Measurements from ENCODE around the gene PKN2.

The PKN2 gene

DNA sequence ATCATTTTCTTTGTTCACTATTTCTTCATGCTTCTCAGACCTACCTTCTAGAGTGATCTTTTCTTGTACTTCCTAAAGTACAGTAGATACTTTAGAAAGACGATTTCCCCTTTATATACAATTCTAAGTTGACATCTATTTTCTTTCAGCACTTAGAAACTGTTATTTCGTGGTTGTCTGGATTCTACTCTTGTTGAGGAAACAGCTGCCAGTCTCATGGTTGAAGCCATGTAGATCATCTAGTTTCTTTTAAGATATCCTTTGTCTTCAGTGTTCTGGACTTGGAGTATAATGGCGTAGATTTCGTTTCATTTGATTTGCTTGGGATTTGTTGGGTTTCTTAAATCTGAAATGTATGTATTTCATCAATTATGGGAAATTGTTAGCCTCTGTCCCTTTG, 67.6 kb downstream of the PKN2 start:
- Histone ChIP-seq H3K4ac (ENCODE audit: low read length) (no peak overlapping the region), H2AK5ac (ENCODE audit: low read depth, low read length) (no peak overlapping the region), H4K8ac (ENCODE audit: low read depth, low read length) (no peak overlapping the region), H3K4me2 (ENCODE audit: insufficient read depth, low read length, poor library complexity, severe bottlenecking) (no peak overlapping the region), H3K27ac (replicated peaks; ENCODE audit: low read length) (no peak overlapping the region), H3K4me3 (ENCODE audit: low read length in 2 of 2) (no peak overlapping the region), H3K9me3 (replicated peaks in 1 of 2; ENCODE audit: control insufficient read depth in 2 of 2, insufficient read depth in 1 of 2, low read depth in 1 of 2, low read length in 2 of 2) (no peaks in the 10 kb centered on the region), H2BK5ac (ENCODE audit: low read length) (no peak overlapping the region), H3K36me3 (replicated peaks in 1 of 2; ENCODE audit: control insufficient read depth in 2 of 2, insufficient read depth in 2 of 2, low read length in 2 of 2) (peaks cover 5 to 60% of the 10 kb centered on the region in 2 donors), H3K23ac (ENCODE audit: low read depth, low read length, poor library complexity) (no peak overlapping the region), H2BK12ac (ENCODE audit: low read length) (no peak overlapping the region), H2BK15ac (ENCODE audit: low read length) (no peak overlapping the region), H3K14ac (ENCODE audit: low read length) (no peak overlapping the region), H3K9ac (ENCODE audit: low read depth, low read length, poor library complexity) (no peak overlapping the region), H4K91ac (ENCODE audit: low read depth, low read length, poor library complexity) (no peak overlapping the region), H3K79me1 (ENCODE audit: low read depth, low read length) (no peaks in the 10 kb centered on the region), H3K4me1 (ENCODE audit: control insufficient read depth in 2 of 2, insufficient read depth in 1 of 2, low read depth in 1 of 2, low read length in 2 of 2) (no peaks in the 10 kb centered on the region), H3K27me3 (ENCODE audit: control insufficient read depth in 3 of 3, insufficient read depth in 3 of 3, low read depth in 1 of 3, low read length in 3 of 3) (no peaks in the 10 kb centered on the region), H2AFZ (ENCODE audit: low read length) (no peak overlapping the region), H3K18ac (ENCODE audit: low read length) (no peak overlapping the region), H2BK120ac (ENCODE audit: low read depth, low read length) (no peak overlapping the region)
- no CpG with 5 or more reads among the region's 4 CpGs for WGBS, 2 donors (ENCODE audit: extremely low coverage in 2 of 2, insufficient read length in 2 of 2, insufficient replicate concordance in 1 of 2)
- no peak for DNase-seq (ENCODE audit: low spot score)

DNA sequence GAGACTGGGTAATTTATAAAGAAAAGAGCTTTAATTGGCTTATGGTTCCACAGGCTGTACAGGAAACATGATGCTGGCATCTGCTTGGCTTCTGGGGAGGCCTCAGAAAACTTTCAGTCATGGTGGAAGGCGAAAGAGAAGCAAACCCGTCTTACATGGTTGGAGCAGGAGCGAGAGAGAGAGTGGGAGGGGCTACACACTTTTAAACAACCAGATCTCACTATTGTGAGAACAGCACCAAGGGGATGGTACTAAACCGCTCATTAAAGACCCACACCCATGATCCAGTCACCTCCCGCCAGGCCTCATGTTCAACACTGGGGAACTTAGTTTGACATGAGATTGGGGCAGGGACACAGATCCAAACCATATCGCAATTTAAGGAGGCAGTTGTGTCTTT, 69.4 kb downstream of the PKN2 start:
- Histone ChIP-seq H2AFZ (ENCODE audit: low read length) (no peak overlapping the region), H3K14ac (ENCODE audit: low read length) (no peak overlapping the region), H3K4me1 (ENCODE audit: control insufficient read depth in 2 of 2, insufficient read depth in 1 of 2, low read depth in 1 of 2, low read length in 2 of 2) (no peaks in the 10 kb centered on the region), H2AK5ac (ENCODE audit: low read depth, low read length) (no peak overlapping the region), H2BK120ac (ENCODE audit: low read depth, low read length) (no peak overlapping the region), H3K79me1 (ENCODE audit: low read depth, low read length) (no peaks in the 10 kb centered on the region), H3K18ac (ENCODE audit: low read length) (no peak overlapping the region), H3K27me3 (ENCODE audit: control insufficient read depth in 3 of 3, insufficient read depth in 3 of 3, low read depth in 1 of 3, low read length in 3 of 3) (no peaks in the 10 kb centered on the region), H3K9ac (ENCODE audit: low read depth, low read length, poor library complexity) (no peak overlapping the region), H2BK15ac (ENCODE audit: low read length) (no peak overlapping the region), H3K4ac (ENCODE audit: low read length) (no peak overlapping the region), H4K91ac (ENCODE audit: low read depth, low read length, poor library complexity) (no peak overlapping the region), H2BK5ac (ENCODE audit: low read length) (no peak overlapping the region), H3K4me2 (ENCODE audit: insufficient read depth, low read length, poor library complexity, severe bottlenecking) (no peak overlapping the region), H3K23ac (ENCODE audit: low read depth, low read length, poor library complexity) (no peak overlapping the region), H4K8ac (ENCODE audit: low read depth, low read length) (no peak overlapping the region), H2BK12ac (ENCODE audit: low read length) (no peak overlapping the region), H3K4me3 (ENCODE audit: low read length in 2 of 2) (no peak overlapping the region), H3K36me3 (replicated peaks in 1 of 2; ENCODE audit: control insufficient read depth in 2 of 2, insufficient read depth in 2 of 2, low read length in 2 of 2) (peaks cover 5 to 65% of the 10 kb centered on the region in 2 donors), H3K27ac (replicated peaks; ENCODE audit: low read length) (no peak overlapping the region), H3K9me3 (replicated peaks in 1 of 2; ENCODE audit: control insufficient read depth in 2 of 2, insufficient read depth in 1 of 2, low read depth in 1 of 2, low read length in 2 of 2) (no peaks in the 10 kb centered on the region)
- WGBS, 2 donors (ENCODE audit: extremely low coverage in 2 of 2, insufficient read length in 2 of 2, insufficient replicate concordance in 1 of 2): no CpG with 5 or more reads among the region's 6 CpGs
- no peak for DNase-seq (ENCODE audit: low spot score)

DNA sequence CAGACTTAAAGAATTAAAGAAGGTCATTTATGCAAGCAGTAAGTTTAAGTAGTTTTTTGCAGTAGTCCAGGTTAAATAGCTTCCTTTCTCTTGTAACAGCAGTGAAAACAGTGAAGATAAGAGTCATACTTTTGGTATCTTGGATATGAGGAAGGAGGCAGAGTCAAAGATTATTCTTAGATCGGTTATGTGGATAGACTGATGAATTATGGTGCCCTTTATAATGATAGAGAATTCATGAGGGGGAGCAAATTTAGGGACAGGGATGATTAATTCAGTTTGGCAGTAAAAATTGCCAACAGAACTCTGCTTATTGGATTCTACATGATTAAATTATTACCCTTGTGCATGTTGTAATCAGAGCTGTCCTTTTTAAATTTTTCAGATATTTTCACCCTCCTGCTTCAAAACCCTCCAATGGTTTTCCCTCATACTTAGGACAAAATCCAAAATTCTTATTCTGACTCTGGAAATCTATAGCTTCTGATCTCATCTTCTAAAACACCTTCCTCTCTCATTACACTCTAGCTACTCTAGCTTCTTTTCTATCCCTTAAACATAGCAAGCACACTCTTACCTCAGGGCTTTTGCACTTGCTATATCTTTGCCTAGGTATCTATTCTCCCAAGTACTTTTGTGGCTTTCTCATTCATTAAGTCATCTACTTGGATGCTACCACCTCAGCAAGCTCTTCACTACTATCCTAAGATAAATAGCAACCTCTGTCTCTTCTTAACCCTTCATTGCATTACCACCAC, 79.8 kb downstream of the PKN2 start:
- H3K4me3 ChIP-seq (ENCODE audit: low read length in 2 of 2): no peak overlapping the region
- no peak overlapping the region for H3K23ac ChIP-seq (ENCODE audit: low read depth, low read length, poor library complexity)
- H3K4ac ChIP-seq (ENCODE audit: low read length): no peak overlapping the region
- no peak overlapping the region for H3K4me2 ChIP-seq (ENCODE audit: insufficient read depth, low read length, poor library complexity, severe bottlenecking)
- H2BK120ac ChIP-seq (ENCODE audit: low read depth, low read length): no peak overlapping the region
- H2AK5ac ChIP-seq (ENCODE audit: low read depth, low read length): no peak overlapping the region
- no peak overlapping the region for H2AFZ ChIP-seq (ENCODE audit: low read length)
- no peak overlapping the region for H4K91ac ChIP-seq (ENCODE audit: low read depth, low read length, poor library complexity)
- no peak overlapping the region for H3K27ac ChIP-seq (replicated peaks; ENCODE audit: low read length)
- H3K14ac ChIP-seq (ENCODE audit: low read length): no peak overlapping the region
- no peak for DNase-seq (ENCODE audit: low spot score)
- peaks cover 2% of the 10 kb centered on the region for H3K79me1 ChIP-seq (ENCODE audit: low read depth, low read length)
- H3K18ac ChIP-seq (ENCODE audit: low read length): no peak overlapping the region
- no peak overlapping the region for H3K9ac ChIP-seq (ENCODE audit: low read depth, low read length, poor library complexity)
- H2BK12ac ChIP-seq (ENCODE audit: low read length): no peak overlapping the region
- WGBS, 2 donors (ENCODE audit: extremely low coverage in 2 of 2, insufficient read length in 2 of 2, insufficient replicate concordance in 1 of 2): no CpG with 5 or more reads among the region's 1 CpG
- no peak overlapping the region for H4K8ac ChIP-seq (ENCODE audit: low read depth, low read length)
- H3K36me3 ChIP-seq (replicated peaks in 1 of 2; ENCODE audit: control insufficient read depth in 2 of 2, insufficient read depth in 2 of 2, low read length in 2 of 2): peaks cover 0 to 60% of the 10 kb centered on the region in 2 donors
- no peaks in the 10 kb centered on the region for H3K4me1 ChIP-seq (ENCODE audit: control insufficient read depth in 2 of 2, insufficient read depth in 1 of 2, low read depth in 1 of 2, low read length in 2 of 2)
- no peaks in the 10 kb centered on the region for H3K27me3 ChIP-seq (ENCODE audit: control insufficient read depth in 3 of 3, insufficient read depth in 3 of 3, low read depth in 1 of 3, low read length in 3 of 3)
- peaks cover 0 to under 1% of the 10 kb centered on the region in 2 donors for H3K9me3 ChIP-seq (replicated peaks in 1 of 2; ENCODE audit: control insufficient read depth in 2 of 2, insufficient read depth in 1 of 2, low read depth in 1 of 2, low read length in 2 of 2)
- no peak overlapping the region for H2BK15ac ChIP-seq (ENCODE audit: low read length)
- no peak overlapping the region for H2BK5ac ChIP-seq (ENCODE audit: low read length)

DNA sequence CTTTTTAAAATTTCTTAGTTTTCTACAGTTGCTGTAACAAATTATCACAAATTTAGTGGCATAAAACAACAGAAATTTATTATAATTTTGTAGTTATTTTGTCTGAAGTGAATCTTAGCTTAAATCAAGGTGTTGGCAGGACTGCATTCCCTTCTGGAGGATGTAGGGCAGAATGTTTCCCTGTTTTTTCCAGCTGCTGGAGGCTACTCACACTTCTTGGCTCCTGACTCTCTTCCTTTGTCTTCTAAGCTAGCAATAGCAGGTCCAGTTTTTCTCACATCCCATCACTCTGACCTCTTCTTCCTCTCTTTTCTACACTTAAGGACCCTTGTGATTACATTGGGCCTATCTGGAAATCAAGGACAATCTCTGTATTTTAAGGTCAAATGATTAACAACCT, 84.1 kb downstream of the PKN2 start:
- Histone ChIP-seq H3K18ac (ENCODE audit: low read length) (no peak overlapping the region), H3K79me1 (ENCODE audit: low read depth, low read length) (peaks cover under 1% of the 10 kb centered on the region), H3K4me2 (ENCODE audit: insufficient read depth, low read length, poor library complexity, severe bottlenecking) (no peak overlapping the region), H3K4me1 (ENCODE audit: control insufficient read depth in 2 of 2, insufficient read depth in 1 of 2, low read depth in 1 of 2, low read length in 2 of 2) (no peaks in the 10 kb centered on the region), H2BK120ac (ENCODE audit: low read depth, low read length) (no peak overlapping the region), H3K23ac (ENCODE audit: low read depth, low read length, poor library complexity) (no peak overlapping the region), H3K27ac (replicated peaks; ENCODE audit: low read length) (no peak overlapping the region), H2AFZ (ENCODE audit: low read length) (no peak overlapping the region), H2BK12ac (ENCODE audit: low read length) (no peak overlapping the region), H3K4ac (ENCODE audit: low read length) (no peak overlapping the region), H3K4me3 (ENCODE audit: low read length in 2 of 2) (no peak overlapping the region), H2AK5ac (ENCODE audit: low read depth, low read length) (no peak overlapping the region), H2BK15ac (ENCODE audit: low read length) (no peak overlapping the region), H3K14ac (ENCODE audit: low read length) (no peak overlapping the region), H4K91ac (ENCODE audit: low read depth, low read length, poor library complexity) (no peak overlapping the region), H3K36me3 (replicated peaks in 1 of 2; ENCODE audit: control insufficient read depth in 2 of 2, insufficient read depth in 2 of 2, low read length in 2 of 2) (peaks cover under 1 to 62% of the 10 kb centered on the region in 2 donors), H3K9me3 (replicated peaks in 1 of 2; ENCODE audit: control insufficient read depth in 2 of 2, insufficient read depth in 1 of 2, low read depth in 1 of 2, low read length in 2 of 2) (peaks cover 0 to 5% of the 10 kb centered on the region in 2 donors), H3K27me3 (ENCODE audit: control insufficient read depth in 3 of 3, insufficient read depth in 3 of 3, low read depth in 1 of 3, low read length in 3 of 3) (no peaks in the 10 kb centered on the region), H3K9ac (ENCODE audit: low read depth, low read length, poor library complexity) (no peak overlapping the region), H2BK5ac (ENCODE audit: low read length) (no peak overlapping the region), H4K8ac (ENCODE audit: low read depth, low read length) (no peak overlapping the region)
- no peak for DNase-seq (ENCODE audit: low spot score)

Data from neuronal stem cell (in vitro differentiated cells).